Parathyroid adenoma (tissue), 2 donors: ENCODE data around the gene ITGA11.

ENCODE experiments used
- H2AFZ ChIP-seq: fragments of 300-600 bp; sonication (generic); one replicate; pipeline ENCODE4 v1.7.0; 2017; ENCODE audit warnings: antibody characterized with exemption, mild to moderate bottlenecking
- H3K27ac ChIP-seq: fragments of 300-600 bp; sonication (generic); one replicate; pipeline ENCODE4 v1.7.0; 2017
- H3K27me3 ChIP-seq: fragments of 300-600 bp; sonication (generic); one replicate; pipeline ENCODE4 v1.7.0; 2017; ENCODE audit warnings: low read length; ENCODE audit not compliant: control insufficient read depth, insufficient read depth
- H3K36me3 ChIP-seq: fragments of 300-600 bp; sonication (generic); one replicate; pipeline ENCODE4 v1.7.0; 2017; ENCODE audit warnings: low read length; ENCODE audit not compliant: control insufficient read depth, insufficient read depth
- H3K4me1 ChIP-seq: fragments of 300-600 bp; sonication (generic); one replicate; pipeline ENCODE4 v1.7.0; 2017; ENCODE audit warnings: control low read depth
- H3K4me2 ChIP-seq: fragments of 300-600 bp; sonication (generic); one replicate; pipeline ENCODE4 v1.7.0; 2017; ENCODE audit warnings: low read length
- H3K4me3 ChIP-seq: fragments of 300-600 bp; sonication (generic); one replicate; pipeline ENCODE4 v1.7.0; 2017; ENCODE audit warnings: low read depth, low read length
- H3K79me2 ChIP-seq: fragments of 300-600 bp; sonication (generic); one replicate; pipeline ENCODE4 v1.7.0; 2017; ENCODE audit warnings: control low read depth
- H3K9ac ChIP-seq: fragments of 300-600 bp; sonication (generic); one replicate; pipeline ENCODE4 v1.7.0; 2017; ENCODE audit warnings: mild to moderate bottlenecking
- H3K9me3 ChIP-seq: fragments of 300-600 bp; sonication (generic); one replicate; pipeline ENCODE4 v1.7.0; 2017; ENCODE audit warnings: low read length; ENCODE audit not compliant: control insufficient read depth
- CTCF ChIP-seq: fragments of 300-600 bp; sonication (generic); IDR thresholded peaks from one replicate; pipeline ENCODE4 v1.7.0; 2017; ENCODE audit warnings: antibody characterized with exemption, mild to moderate bottlenecking
- donor health status: primary hyperparathyroidism.

Gene ITGA11

GRCh38 chr15:68449389-68449788, 17.4 kb upstream of the ITGA11 start:
- no peak overlapping the region for H2AFZ ChIP-seq
- no peak overlapping the region for H3K4me2 ChIP-seq
- H3K4me1 ChIP-seq: no peaks in the 10 kb centered on the region
- no peak overlapping the region for H3K9ac ChIP-seq
- H3K9me3 ChIP-seq: no peaks in the 10 kb centered on the region
- no peaks in the 10 kb centered on the region for H3K79me2 ChIP-seq
- no peaks in the 10 kb centered on the region for H3K36me3 ChIP-seq
- no peaks in the 10 kb centered on the region for H3K27me3 ChIP-seq
- H3K27ac ChIP-seq: no peak overlapping the region
- no peak for TF ChIP-seq CTCF
- H3K4me3 ChIP-seq: no peak overlapping the region

GRCh38 chr15:68447976-68448755, 16.2 kb upstream of the ITGA11 start:
- H3K27ac ChIP-seq: no peak overlapping the region
- TF ChIP-seq CTCF: no peak
- no peak overlapping the region for H2AFZ ChIP-seq
- H3K4me2 ChIP-seq: no peak overlapping the region
- H3K9ac ChIP-seq: no peak overlapping the region
- H3K27me3 ChIP-seq: no peaks in the 10 kb centered on the region
- no peaks in the 10 kb centered on the region for H3K4me1 ChIP-seq
- no peak overlapping the region for H3K4me3 ChIP-seq
- no peaks in the 10 kb centered on the region for H3K36me3 ChIP-seq
- H3K79me2 ChIP-seq: no peaks in the 10 kb centered on the region
- H3K9me3 ChIP-seq: no peaks in the 10 kb centered on the region

- H3K79me2 ChIP-seq: no peaks in the 10 kb centered on the region
- H3K36me3 ChIP-seq: no peaks in the 10 kb centered on the region
- no peak overlapping the region for H3K9ac ChIP-seq
- no peak overlapping the region for H2AFZ ChIP-seq
- TF ChIP-seq CTCF: no peak
- H3K4me3 ChIP-seq: no peak overlapping the region
- H3K9me3 ChIP-seq: no peaks in the 10 kb centered on the region
- no peaks in the 10 kb centered on the region for H3K27me3 ChIP-seq
- H3K27ac ChIP-seq: no peak overlapping the region
- no peak overlapping the region for H3K4me2 ChIP-seq
- H3K4me1 ChIP-seq: no peaks in the 10 kb centered on the region
These were observed 15.2 kb upstream of the ITGA11 start for GRCh38 chr15:68447209-68447608.

GRCh38 chr15:68445351-68445750, 13.4 kb upstream of the ITGA11 start:
- TF ChIP-seq CTCF: no peak
- Histone ChIP-seq H3K4me3 (no peak overlapping the region), H3K36me3 (no peaks in the 10 kb centered on the region), H3K27ac (no peak overlapping the region), H3K4me1 (no peaks in the 10 kb centered on the region), H3K9me3 (no peaks in the 10 kb centered on the region), H3K27me3 (no peaks in the 10 kb centered on the region), H3K4me2 (no peak overlapping the region), H2AFZ (no peak overlapping the region), H3K9ac (no peak overlapping the region), H3K79me2 (no peaks in the 10 kb centered on the region)

- H3K4me3 ChIP-seq: no peak overlapping the region
- H3K27ac ChIP-seq: no peak overlapping the region
- no peak overlapping the region for H3K4me2 ChIP-seq
- H3K9ac ChIP-seq: no peak overlapping the region
- H3K36me3 ChIP-seq: no peaks in the 10 kb centered on the region
- H3K4me1 ChIP-seq: no peaks in the 10 kb centered on the region
- no peak for TF ChIP-seq CTCF
- no peaks in the 10 kb centered on the region for H3K9me3 ChIP-seq
- H2AFZ ChIP-seq: no peak overlapping the region
- no peaks in the 10 kb centered on the region for H3K27me3 ChIP-seq
- H3K79me2 ChIP-seq: no peaks in the 10 kb centered on the region
These were observed 12.4 kb upstream of the ITGA11 start for GRCh38 chr15:68444336-68444735.
